Common myeloid progenitor, CD34-positive (primary cell): ENCODE data around the gene AZI2.

Experiments used
- CTCF ChIA-PET: fragments of 350-600 bp; sonication (Branson Sonifier 250); formaldehyde crosslinking; loops from one replicate; lab custom pipeline; 2021; ENCODE audit warnings: antibody characterized with exemption; lab: Charles Lee
- POLR2A ChIA-PET: fragments of 350-600 bp; sonication (Branson Sonifier 250); formaldehyde crosslinking; loops from one replicate; lab custom pipeline; 2021; ENCODE audit warnings: antibody characterized with exemption; lab: Charles Lee
- DNase-seq, 3 donors: peaks; one replicate each; pipeline versions ENCODE4 v3.0.0 to v3.0.0-alpha.2; 2013
- H3K27ac ChIP-seq, 2 experiments: 1 replicate in 1 of 2; 2 replicates in 1 of 2; pipeline ENCODE4 v1.7.0; 2013; ENCODE audit warnings: inconsistent platforms in 2 of 2, low read length in 2 of 2, mild to moderate bottlenecking in 2 of 2, low read depth in 1 of 2, moderate library complexity in 1 of 2; ENCODE audit not compliant: severe bottlenecking in 2 of 2, insufficient read depth in 1 of 2, poor library complexity in 1 of 2
- H3K27me3 ChIP-seq, 5 experiments: replicated peaks in 2 of 5; 1 replicate in 3 of 5; 2 replicates in 2 of 5; pipeline versions ENCODE4 v1.6.1 to v1.7.0; 2013; ENCODE audit warnings: low read length in 4 of 5, mild to moderate bottlenecking in 2 of 5, moderate library complexity in 2 of 5, inconsistent platforms in 1 of 5; ENCODE audit not compliant: insufficient read depth in 5 of 5, control insufficient read depth in 4 of 5
- H3K36me3 ChIP-seq, 4 experiments: 1 replicate in 2 of 4; 2 replicates in 2 of 4; pipeline versions ENCODE4 v1.6.1 to v1.7.0; 2013; ENCODE audit warnings: low read length in 3 of 4, control low read depth in 1 of 4, mild to moderate bottlenecking in 1 of 4; ENCODE audit not compliant: control insufficient read depth in 4 of 4, insufficient read depth in 4 of 4
- H3K4me1 ChIP-seq, 4 experiments: 1 replicate in 3 of 4; 2 replicates in 1 of 4; pipeline versions ENCODE4 v1.6.1 to v1.7.1; 2013; ENCODE audit warnings: low read length in 3 of 4, mild to moderate bottlenecking in 3 of 4, control low read depth in 1 of 4, inconsistent platforms in 1 of 4, moderate library complexity in 1 of 4; ENCODE audit not compliant: control insufficient read depth in 4 of 4, insufficient read depth in 4 of 4; ENCODE audit errors: control extremely low read depth in 1 of 4
- H3K4me3 ChIP-seq, 7 experiments: 1 replicate in 4 of 7; 2 replicates in 3 of 7; pipeline versions ENCODE4 v1.5.1 to v1.7.0; 2013; ENCODE audit warnings: mild to moderate bottlenecking in 7 of 7, low read length in 6 of 7, moderate library complexity in 6 of 7, inconsistent platforms in 2 of 7, low read depth in 2 of 7, control low read depth in 1 of 7; ENCODE audit not compliant: insufficient read depth in 4 of 7, control insufficient read depth in 1 of 7; ENCODE audit errors: extremely low read depth in 1 of 7
- H3K9me3 ChIP-seq, 5 experiments: 1 replicate in 4 of 5; 2 replicates in 1 of 5; pipeline versions ENCODE4 v1.6.1 to v1.7.1; 2013; ENCODE audit warnings: low read length in 4 of 5, mild to moderate bottlenecking in 2 of 5, inconsistent platforms in 1 of 5, low read depth in 1 of 5, moderate library complexity in 1 of 5; ENCODE audit not compliant: control insufficient read depth in 4 of 5, insufficient read depth in 2 of 5; ENCODE audit errors: control extremely low read depth in 1 of 5
- WGBS: methylation state at CpG from one replicate; pipeline ENCODE4 v1.1.5; 2013; ENCODE audit not compliant: insufficient coverage; 5-methylcytosine and 5-hydroxymethylcytosine counted together

Gene AZI2

GRCh38 chr3:28294667-28295413 is 53.8 kb downstream of the AZI2 start:
- Histone ChIP-seq H3K4me3 (no peak overlapping the region), H3K27me3 (no peaks in the 10 kb centered on the region), H3K4me1 (peaks cover 0 to 11% (median 4%) of the 10 kb centered on the region in 4 experiments), H3K36me3 (peaks cover 0 to 11% (median 9%) of the 10 kb centered on the region in 4 experiments), H3K27ac (peak overlapping the region in 1 of 2 experiments; percentile 38), H3K9me3 (peaks cover 0 to 7% (median 0%) of the 10 kb centered on the region in 5 experiments)
- no CpG with 5 or more reads among the region's 7 CpGs for whole genome bisulfite sequencing
- ChIA-PET CTCF (interaction anchor here (1.3 kb wide), 2 partner anchors 15 to 583 kb away, joined by 3 read pairs; no protein-coding TSS in a partner anchor), POLR2A (no interaction called here)
- DNase-seq = no peak

GRCh38 chr3:28292622-28293021 is 56.0 kb downstream of the AZI2 start:
- peaks cover 0 to 11% (median 9%) of the 10 kb centered on the region in 4 experiments for H3K36me3 ChIP-seq
- H3K4me1 ChIP-seq = peaks cover 0 to 11% (median 4%) of the 10 kb centered on the region in 4 experiments
- ChIA-PET CTCF (interaction anchor here (0.6 to 1.4 kb wide), 4 partner anchors 10 to 646 kb away, joined by 3 to 4 read pairs (median 3); no protein-coding TSS in a partner anchor), POLR2A (no interaction called here)
- H3K4me3 ChIP-seq = no peak overlapping the region
- H3K27ac ChIP-seq = no peak overlapping the region
- H3K9me3 ChIP-seq = peaks cover 0 to 7% (median 0%) of the 10 kb centered on the region in 5 experiments
- DNase-seq = no peak
- 100% methylated on average over 1 of the region's 4 CpGs for WGBS
- no peaks in the 10 kb centered on the region for H3K27me3 ChIP-seq

- CTCF ChIA-PET = interaction anchor here (1.2 kb wide), 1 partner anchor 580 kb away, joined by 3 read pairs; no protein-coding TSS in a partner anchor
These were observed 57.0 kb downstream of the AZI2 start for GRCh38 chr3:28291577-28291976.

GRCh38 chr3:28290863-28291300 is 57.7 kb downstream of the AZI2 start:
- CTCF ChIA-PET = no interaction called here
- Histone ChIP-seq H3K36me3 (peaks cover 3 to 9% (median 6%) of the 10 kb centered on the region in 4 experiments), H3K4me1 (peaks cover 0 to 5% (median 4%) of the 10 kb centered on the region in 4 experiments), H3K27me3 (no peaks in the 10 kb centered on the region), H3K9me3 (peaks cover 0 to 7% (median 0%) of the 10 kb centered on the region in 5 experiments), H3K4me3 (no peak overlapping the region), H3K27ac (no peak overlapping the region)
- DNase-seq = no peak
- POLR2A ChIA-PET = no interaction called here
- WGBS = 100% methylated on average over 1 of the region's 1 CpG

More at GRCh38 chr3:28291577-28291976, 57.0 kb downstream of the AZI2 start:
- Histone ChIP-seq H3K4me1 (peaks cover 0 to 11% (median 4%) of the 10 kb centered on the region in 4 experiments), H3K4me3 (no peak overlapping the region), H3K27ac (no peak overlapping the region), H3K9me3 (peaks cover 0 to 7% (median 0%) of the 10 kb centered on the region in 5 experiments), H3K27me3 (no peaks in the 10 kb centered on the region), H3K36me3 (peaks cover 3 to 9% (median 6%) of the 10 kb centered on the region in 4 experiments)
- POLR2A ChIA-PET = no interaction called here
- DNase-seq = no peak

GRCh38 chr3:28287046-28287445 is 61.6 kb downstream of the AZI2 start:
- WGBS = 90% methylated on average over 1 of the region's 2 CpGs
- no peak overlapping the region for H3K27ac ChIP-seq
- DNase-seq = no peak
- H3K27me3 ChIP-seq = no peaks in the 10 kb centered on the region
- no peaks in the 10 kb centered on the region for H3K4me1 ChIP-seq
- H3K36me3 ChIP-seq = peaks cover 3 to 9% (median 6%) of the 10 kb centered on the region in 4 experiments
- H3K9me3 ChIP-seq = peaks cover 0 to 7% (median 0%) of the 10 kb centered on the region in 5 experiments
- H3K4me3 ChIP-seq = no peak overlapping the region
- POLR2A ChIA-PET = no interaction called here
- CTCF ChIA-PET = interaction anchor here (0.8 to 1.3 kb wide), 5 partner anchors 9 to 606 kb away, joined by 3 to 5 read pairs (median 4); no protein-coding TSS in a partner anchor

- ChIA-PET CTCF (interaction anchor here (0.8 to 1.3 kb wide), 6 partner anchors 9 to 606 kb away, joined by 3 to 5 read pairs (median 4); no protein-coding TSS in a partner anchor), POLR2A (no interaction called here)
These were observed 62.0 kb downstream of the AZI2 start for GRCh38 chr3:28286595-28286994.

GRCh38 chr3:28280781-28281180 is 67.8 kb downstream of the AZI2 start:
- CTCF ChIA-PET = no interaction called here
- Histone ChIP-seq H3K9me3 (no peaks in the 10 kb centered on the region), H3K27me3 (no peaks in the 10 kb centered on the region), H3K27ac (no peak overlapping the region), H3K4me1 (peaks cover 0 to 6% (median 2%) of the 10 kb centered on the region in 4 experiments), H3K4me3 (no peak overlapping the region), H3K36me3 (peaks cover 0 to 9% (median 1%) of the 10 kb centered on the region in 4 experiments)
- DNase-seq = no peak
- no CpG with 5 or more reads among the region's 3 CpGs for WGBS
- POLR2A ChIA-PET = no interaction called here

More at GRCh38 chr3:28286595-28286994, 62.0 kb downstream of the AZI2 start:
- DNase-seq = peak; percentile 31 to 61 (median 60)
- H3K27ac ChIP-seq = no peak overlapping the region
- no peaks in the 10 kb centered on the region for H3K4me1 ChIP-seq
- H3K36me3 ChIP-seq = peaks cover 3 to 9% (median 6%) of the 10 kb centered on the region in 4 experiments
- H3K27me3 ChIP-seq = no peaks in the 10 kb centered on the region
- no peak overlapping the region for H3K4me3 ChIP-seq
- peaks cover 0 to 7% (median 0%) of the 10 kb centered on the region in 5 experiments for H3K9me3 ChIP-seq
